Activated T-cell treated with anti-CD3 and anti-CD28 coated beads, Interleukin-2, amount 50 U/mL, for 4 hours (primary cell): ENCODE results near the gene DNAH1. TPM values are rescaled to one million over a fixed set of nuclear protein-coding genes. Genes with fewer than 3 reads are reported as not detected.
"Not testable (repeated sequence)": the region's sequence is repeated elsewhere in the genome, so short reads cannot be mapped to it uniquely, and the experiment has no call there.

Experiments
- ATAC-seq, 2 donors: fragments of 200-7000 bp; cut with Tn5 transposase; one replicate each; pipeline ENCODE4 v1.10.0; 2021
- DNase-seq: peaks from one replicate; pipeline ENCODE4 v3.0.0-alpha.2; 2020
- H3K27me3 Mint-ChIP-seq: one replicate; pipeline ENCODE4 v1.8.0; 2021; ENCODE audit warnings: low read depth, mixed read lengths
- H3K36me3 Mint-ChIP-seq: one replicate; pipeline ENCODE4 v1.8.0; 2022; ENCODE audit warnings: mixed read lengths; ENCODE audit not compliant: insufficient read depth
- H3K4me1 Mint-ChIP-seq: one replicate; pipeline ENCODE4 v1.8.0; 2021; ENCODE audit warnings: low read depth, mixed read lengths
- H3K4me3 Mint-ChIP-seq: one replicate; pipeline ENCODE4 v1.8.0; 2021; ENCODE audit warnings: mild to moderate bottlenecking, moderate library complexity, mixed read lengths
- H3K9me3 Mint-ChIP-seq: one replicate; pipeline ENCODE4 v1.8.0; 2021; ENCODE audit warnings: mixed read lengths
- total RNA-seq, 3 donors: library from RNA; stranded (reverse); gene quantifications; one replicate each; pipeline ENCODE4 v1.2.1, GENCODE V29; 2021

DNAH1 gene
- total RNA-seq, 3 donors from 2014 or later = 6.4 to 8.4 (median 6.6) TPM

DNA sequence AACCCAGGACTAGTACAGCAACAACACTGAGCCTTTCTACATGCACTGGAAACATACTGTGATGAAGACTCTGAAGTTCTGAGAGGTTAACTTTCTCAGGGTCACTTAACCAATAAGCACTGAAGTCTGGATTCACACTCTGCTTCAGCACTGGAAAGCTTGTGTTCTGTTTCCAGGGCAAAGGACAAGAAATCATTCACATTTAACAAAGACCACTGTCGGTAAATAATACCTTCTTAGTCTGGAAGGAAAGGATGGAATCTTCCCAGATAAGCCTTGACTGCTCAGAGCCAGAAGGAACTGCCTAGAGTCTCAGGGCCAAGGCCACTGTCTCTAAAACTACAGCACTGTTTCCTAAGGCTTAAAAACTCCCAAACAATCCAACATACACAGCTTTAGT, 32.8 kb upstream of the DNAH1 start:
- no peak overlapping the region for H3K4me3 Mint-ChIP-seq

GRCh38 chr3:52284051-52284450, 32.1 kb upstream of the DNAH1 start:
- not testable (repeated sequence) for DNase-seq, H3K9me3 Mint-ChIP-seq, ATAC-seq, H3K27me3 Mint-ChIP-seq, H3K4me3 Mint-ChIP-seq, H3K36me3 Mint-ChIP-seq
- peaks cover 55% of the 10 kb centered on the region for H3K4me1 Mint-ChIP-seq

More for the DNA sequence above, 32.8 kb upstream of the DNAH1 start:
- H3K4me1 Mint-ChIP-seq = peaks cover 51% of the 10 kb centered on the region
- DNase-seq (no peak), ATAC-seq (no peak)
- H3K9me3 Mint-ChIP-seq = no peaks in the 10 kb centered on the region
- H3K27me3 Mint-ChIP-seq = no peaks in the 10 kb centered on the region
- no peaks in the 10 kb centered on the region for H3K36me3 Mint-ChIP-seq

- DNase-seq (no peak), ATAC-seq (no peak)
- H3K9me3 Mint-ChIP-seq = no peaks in the 10 kb centered on the region
- H3K4me1 Mint-ChIP-seq = peaks cover 45% of the 10 kb centered on the region
- H3K4me3 Mint-ChIP-seq = peak overlapping the region; percentile 98
- H3K27me3 Mint-ChIP-seq = no peaks in the 10 kb centered on the region
- H3K36me3 Mint-ChIP-seq = peaks cover 4% of the 10 kb centered on the region
These were observed 29.4 kb upstream of the DNAH1 start for GRCh38 chr3:52286777-52287110.

- peaks cover 29% of the 10 kb centered on the region for H3K4me1 Mint-ChIP-seq
- H3K27me3 Mint-ChIP-seq = no peaks in the 10 kb centered on the region
- H3K36me3 Mint-ChIP-seq = peaks cover 7% of the 10 kb centered on the region
- ATAC-seq (no peak), DNase-seq (no peak)
- peak overlapping the region; percentile 98 for H3K4me3 Mint-ChIP-seq
- H3K9me3 Mint-ChIP-seq = no peaks in the 10 kb centered on the region
These were observed 27.4 kb upstream of the DNAH1 start for GRCh38 chr3:52288674-52289073.

DNA sequence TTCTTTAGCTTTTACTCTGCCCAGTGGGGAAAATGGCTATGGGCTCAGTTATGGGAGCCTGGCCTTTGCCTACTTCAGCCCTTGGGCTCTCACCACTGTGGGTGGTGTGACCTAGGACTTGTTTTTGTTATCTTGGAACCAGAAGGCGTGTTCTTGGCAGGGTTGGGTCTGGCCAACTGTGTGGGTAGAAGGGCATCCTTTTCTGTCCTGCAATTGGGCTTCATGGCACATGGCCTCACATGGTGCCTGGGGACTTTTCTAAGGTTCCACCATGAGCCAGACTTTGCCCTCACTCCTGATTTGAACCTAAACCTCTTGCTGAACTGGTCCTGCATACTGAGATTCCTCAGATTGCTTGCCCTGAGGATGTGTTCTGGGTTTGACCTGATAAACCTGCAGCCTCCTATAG, 26.8 kb upstream of the DNAH1 start:
- DNase-seq = no peak
- no peaks in the 10 kb centered on the region for H3K27me3 Mint-ChIP-seq

DNA sequence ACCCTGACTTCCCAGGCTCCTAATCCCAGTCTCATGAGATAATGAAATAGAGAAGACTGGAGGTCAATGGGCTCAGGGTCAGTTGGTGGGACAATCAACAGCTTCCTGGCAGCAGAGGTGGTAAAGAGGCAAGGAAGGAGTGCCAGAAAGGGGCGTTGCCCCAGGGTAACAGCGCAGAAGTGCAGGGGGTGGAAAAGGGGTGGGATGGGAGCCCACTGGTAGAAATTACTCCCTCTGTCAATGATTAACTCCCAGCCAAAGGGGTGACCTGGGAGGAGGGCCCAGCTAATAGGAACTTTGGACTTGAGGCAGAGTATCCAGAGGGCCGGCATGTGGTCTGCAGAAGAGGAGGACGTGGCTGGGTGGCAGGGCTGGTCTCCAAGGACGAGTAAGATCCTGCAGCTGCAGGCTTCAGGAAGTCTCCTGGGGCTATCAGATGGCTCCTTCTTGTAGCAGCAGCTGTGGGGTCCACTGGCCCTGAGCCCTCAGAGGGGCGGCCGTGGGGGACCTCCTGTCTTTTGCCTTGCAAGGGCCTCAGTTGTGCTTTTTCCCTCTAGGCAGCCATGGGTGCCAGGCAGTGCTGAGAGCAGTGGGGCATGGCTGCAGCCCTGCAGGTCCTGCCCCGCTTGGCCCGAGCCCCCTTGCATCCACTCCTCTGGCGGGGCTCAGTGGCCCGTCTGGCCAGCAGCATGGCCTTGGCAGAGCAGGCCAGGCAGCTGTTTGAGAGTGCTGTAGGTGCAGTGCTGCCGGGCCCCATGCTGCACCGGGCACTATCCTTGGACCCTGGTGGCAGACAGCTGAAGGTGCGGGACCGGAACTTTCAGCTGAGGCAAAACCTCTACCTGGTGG, 26.1 kb upstream of the DNAH1 start:
- Mint-ChIP-seq H3K36me3 (peaks cover 7% of the 10 kb centered on the region), H3K9me3 (no peaks in the 10 kb centered on the region), H3K4me3 (no peak overlapping the region), H3K27me3 (no peaks in the 10 kb centered on the region), H3K4me1 (peaks cover 26% of the 10 kb centered on the region)
- DNase-seq = no peak
- ATAC-seq = no peak

More for the DNA sequence above, 26.8 kb upstream of the DNAH1 start:
- no peak for ATAC-seq
- H3K36me3 Mint-ChIP-seq = peaks cover 7% of the 10 kb centered on the region
- H3K9me3 Mint-ChIP-seq = no peaks in the 10 kb centered on the region
- peaks cover 29% of the 10 kb centered on the region for H3K4me1 Mint-ChIP-seq
- H3K4me3 Mint-ChIP-seq = peak overlapping the region; percentile 33

DNA sequence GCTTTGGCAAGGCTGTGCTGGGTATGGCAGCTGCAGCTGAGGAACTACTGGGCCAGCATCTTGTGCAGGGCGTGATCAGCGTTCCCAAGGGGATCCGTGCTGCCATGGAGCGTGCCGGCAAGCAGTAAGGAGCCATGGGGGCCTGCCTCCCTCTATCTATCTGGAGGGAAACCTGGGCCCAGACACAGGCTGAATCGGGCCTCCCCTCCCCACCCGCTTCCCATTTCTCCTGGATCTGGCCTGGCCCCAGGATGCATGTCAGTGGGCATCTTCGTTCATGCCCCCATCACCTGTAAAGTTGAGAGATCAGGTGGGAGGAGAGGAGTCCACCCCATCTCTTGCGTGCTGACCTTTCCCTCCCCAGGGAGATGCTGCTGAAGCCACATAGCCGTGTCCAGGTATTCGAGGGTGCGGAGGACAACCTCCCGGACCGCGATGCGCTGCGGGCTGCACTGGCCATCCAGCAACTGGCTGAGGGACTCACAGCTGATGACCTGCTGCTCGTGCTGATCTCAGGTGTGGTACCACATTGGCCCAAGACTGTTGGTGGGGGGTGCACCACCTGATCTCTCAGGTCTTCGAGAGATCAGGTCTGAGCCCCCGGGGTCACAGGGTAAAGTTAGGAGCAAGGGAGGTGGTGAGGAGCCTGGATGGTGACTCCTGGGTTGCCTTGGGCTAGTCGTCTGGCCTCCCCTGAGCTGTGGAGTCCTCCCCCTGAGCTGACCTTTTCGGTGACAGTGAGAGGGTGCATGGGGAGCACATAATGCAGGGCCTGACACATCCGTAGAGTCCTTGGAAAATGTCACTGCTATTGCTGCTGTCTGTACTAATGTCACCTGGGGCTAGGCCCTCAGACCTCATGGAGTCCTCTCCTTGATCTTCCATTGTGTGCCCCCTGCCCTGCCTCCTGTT, 25.3 kb upstream of the DNAH1 start:
- Mint-ChIP-seq H3K4me3 (no peak overlapping the region), H3K9me3 (no peaks in the 10 kb centered on the region), H3K4me1 (peaks cover 26% of the 10 kb centered on the region), H3K36me3 (peaks cover 7% of the 10 kb centered on the region), H3K27me3 (no peaks in the 10 kb centered on the region)
- DNase-seq = no peak
- ATAC-seq = no peak

GRCh38 chr3:52291508-52292181, 24.5 kb upstream of the DNAH1 start:
- Mint-ChIP-seq H3K9me3 (no peaks in the 10 kb centered on the region), H3K4me3 (no peak overlapping the region), H3K27me3 (no peaks in the 10 kb centered on the region), H3K4me1 (peaks cover 27% of the 10 kb centered on the region), H3K36me3 (peaks cover 7% of the 10 kb centered on the region)
- DNase-seq (peak; percentile 38), ATAC-seq (no peak)

DNA sequence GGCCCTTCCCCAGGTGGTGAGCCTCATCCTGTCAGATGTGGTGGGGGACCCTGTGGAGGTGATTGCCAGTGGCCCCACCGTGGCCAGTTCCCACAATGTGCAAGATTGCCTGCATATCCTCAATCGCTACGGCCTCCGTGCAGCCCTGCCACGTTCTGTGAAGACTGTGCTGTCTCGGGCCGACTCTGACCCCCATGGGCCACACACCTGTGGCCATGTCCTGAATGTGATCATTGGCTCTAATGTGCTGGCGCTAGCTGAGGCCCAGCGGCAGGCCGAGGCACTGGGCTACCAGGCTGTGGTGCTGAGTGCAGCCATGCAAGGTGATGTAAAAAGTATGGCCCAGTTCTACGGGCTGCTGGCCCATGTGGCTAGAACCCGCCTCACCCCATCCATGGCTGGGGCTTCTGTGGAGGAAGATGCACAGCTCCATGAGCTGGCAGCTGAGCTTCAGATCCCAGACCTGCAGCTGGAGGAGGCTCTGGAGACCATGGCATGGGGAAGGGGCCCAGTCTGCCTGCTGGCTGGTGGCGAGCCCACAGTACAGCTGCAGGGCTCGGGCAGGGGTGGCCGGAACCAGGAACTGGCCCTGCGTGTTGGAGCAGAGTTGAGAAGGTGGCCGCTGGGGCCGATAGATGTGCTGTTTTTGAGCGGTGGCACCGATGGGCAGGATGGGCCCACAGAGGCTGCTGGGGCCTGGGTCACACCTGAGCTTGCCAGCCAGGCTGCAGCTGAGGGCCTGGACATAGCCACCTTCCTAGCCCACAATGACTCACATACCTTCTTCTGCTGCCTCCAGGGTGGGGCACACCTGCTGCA, 23.7 kb upstream of the DNAH1 start:
- no peaks in the 10 kb centered on the region for H3K9me3 Mint-ChIP-seq
- H3K36me3 Mint-ChIP-seq = peaks cover 7% of the 10 kb centered on the region
- no peak for ATAC-seq
- H3K4me1 Mint-ChIP-seq = peaks cover 22% of the 10 kb centered on the region
- H3K27me3 Mint-ChIP-seq = no peaks in the 10 kb centered on the region
- H3K4me3 Mint-ChIP-seq = no peak overlapping the region
- no peak for DNase-seq

DNA sequence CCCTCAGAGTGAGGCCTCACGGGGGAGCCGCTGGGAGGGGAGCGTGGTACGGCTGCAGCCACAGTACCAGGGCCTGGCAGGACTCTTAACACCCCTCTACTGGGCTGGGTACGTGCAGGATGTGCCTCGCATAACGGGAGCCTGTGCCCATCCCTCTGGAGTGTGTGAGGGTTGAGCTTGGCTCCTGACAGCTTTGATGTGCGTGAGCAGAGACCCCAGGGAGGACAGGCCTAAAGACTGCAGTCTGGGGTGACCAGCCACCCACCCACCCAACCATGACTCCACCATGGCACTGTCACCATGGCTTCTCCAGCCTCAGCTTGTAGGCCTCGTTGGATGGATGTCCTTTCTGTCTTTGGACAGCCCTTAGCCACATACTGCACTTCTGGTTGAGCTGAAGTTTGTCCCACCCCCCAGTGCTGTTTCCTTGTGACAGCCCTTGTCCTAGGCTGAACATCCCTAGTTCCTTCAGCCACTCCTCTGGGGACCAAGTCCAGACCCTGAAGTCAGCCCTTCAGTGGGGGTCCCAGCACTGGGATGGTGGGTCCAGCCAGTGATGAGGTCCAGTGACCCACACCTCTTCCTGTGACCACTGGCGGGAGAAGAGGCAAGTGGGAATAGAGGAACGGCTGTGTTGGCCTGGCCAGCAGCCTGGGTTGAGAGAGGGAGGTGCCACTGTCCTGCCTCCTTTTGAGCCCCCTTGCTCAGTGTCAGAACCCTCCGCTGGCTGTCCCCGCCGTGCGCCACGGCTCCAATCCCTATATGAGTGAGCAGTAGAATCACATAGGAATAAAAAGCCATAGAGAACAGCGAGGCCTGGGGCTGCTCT, 22.4 kb upstream of the DNAH1 start:
- Mint-ChIP-seq H3K9me3 (no peaks in the 10 kb centered on the region), H3K4me1 (peaks cover 17% of the 10 kb centered on the region), H3K36me3 (peaks cover 7% of the 10 kb centered on the region), H3K4me3 (no peak overlapping the region), H3K27me3 (no peaks in the 10 kb centered on the region)
- DNase-seq (no peak), ATAC-seq (no peak)

DNA sequence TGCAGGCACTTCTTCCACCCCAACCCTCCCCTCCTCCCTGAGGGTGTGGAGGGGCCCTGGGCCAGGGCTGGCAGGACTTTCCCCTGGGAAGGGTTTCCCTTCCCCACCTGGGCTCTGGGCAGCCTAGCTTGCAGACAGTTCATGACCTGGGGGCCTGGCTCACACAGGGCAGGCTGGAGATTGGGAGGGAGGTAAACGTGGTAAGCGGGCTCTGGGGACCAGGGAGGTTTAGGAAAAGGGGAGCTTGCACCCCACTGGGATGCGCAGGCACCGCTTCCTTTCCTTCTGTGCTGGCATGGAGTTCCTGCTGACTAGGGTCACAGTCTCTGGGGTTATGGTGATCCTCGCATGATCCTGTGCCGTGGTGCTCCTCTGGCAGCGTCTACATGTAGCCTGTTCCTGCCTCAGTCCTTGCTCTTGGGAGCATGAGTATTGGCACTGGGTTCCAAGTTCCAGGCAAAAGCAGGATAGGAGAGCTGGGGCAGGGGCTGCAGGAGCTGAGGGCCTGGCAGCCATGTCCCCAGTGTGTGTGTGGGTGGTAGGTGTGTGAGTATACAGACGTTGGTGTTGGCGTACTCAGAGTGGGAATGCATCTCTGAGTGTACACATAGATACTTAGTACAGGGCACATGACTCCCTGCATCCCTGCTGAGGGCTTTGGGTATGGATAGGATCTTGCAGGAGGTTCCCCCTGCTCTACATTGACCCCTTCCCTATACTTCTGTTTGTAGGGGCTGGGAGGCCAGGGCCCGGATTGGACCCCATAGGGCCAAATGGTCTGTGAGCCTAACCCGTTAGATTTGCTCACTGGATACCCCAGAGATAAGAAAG, 21.6 kb upstream of the DNAH1 start:
- peaks cover 7% of the 10 kb centered on the region for H3K36me3 Mint-ChIP-seq
- no peak for ATAC-seq
- DNase-seq = no peak

GRCh38 chr3:52295671-52296208, 20.4 kb upstream of the DNAH1 start:
- Mint-ChIP-seq H3K27me3 (no peaks in the 10 kb centered on the region), H3K4me3 (no peak overlapping the region), H3K9me3 (no peaks in the 10 kb centered on the region), H3K36me3 (peaks cover 7% of the 10 kb centered on the region), H3K4me1 (peaks cover 8% of the 10 kb centered on the region)
- no peak for ATAC-seq
- DNase-seq = no peak

More for the DNA sequence above, 21.6 kb upstream of the DNAH1 start:
- Mint-ChIP-seq H3K4me1 (peaks cover 11% of the 10 kb centered on the region), H3K4me3 (no peak overlapping the region), H3K9me3 (no peaks in the 10 kb centered on the region), H3K27me3 (no peaks in the 10 kb centered on the region)
